Liver (tissue), 3 donors: ENCODE results near the gene CCDC68.

ENCODE experiments used
- REST ChIP-seq: IDR thresholded peaks from 2 replicates; pipeline ENCODE4 v1.6.1; 2016; ENCODE audit warnings: antibody characterized with exemption, mild to moderate bottlenecking
- RXRA ChIP-seq, 2 donors: IDR thresholded peaks; 2 replicates each; pipeline ENCODE4 v1.6.1; 2017 to 2018; ENCODE audit warnings: antibody characterized with exemption in 2 of 2, mild to moderate bottlenecking in 1 of 2
- TF ChIP-seq, protein P1 (sequence below): fragments of 150-350 bp; IDR thresholded peaks from 2 replicates; pipeline ENCODE4 v1.5.1; 2017; ENCODE audit warnings: improper control_type of control experiment, low read depth, low read length; ENCODE audit not compliant: missing input control
- TF ChIP-seq, protein P2 (sequence below): IDR thresholded peaks from 2 replicates; pipeline ENCODE4 v1.6.1; 2016; ENCODE audit warnings: antibody characterized with exemption
- donor health status: healthy.
- donor health status: healthy.

DNA sequence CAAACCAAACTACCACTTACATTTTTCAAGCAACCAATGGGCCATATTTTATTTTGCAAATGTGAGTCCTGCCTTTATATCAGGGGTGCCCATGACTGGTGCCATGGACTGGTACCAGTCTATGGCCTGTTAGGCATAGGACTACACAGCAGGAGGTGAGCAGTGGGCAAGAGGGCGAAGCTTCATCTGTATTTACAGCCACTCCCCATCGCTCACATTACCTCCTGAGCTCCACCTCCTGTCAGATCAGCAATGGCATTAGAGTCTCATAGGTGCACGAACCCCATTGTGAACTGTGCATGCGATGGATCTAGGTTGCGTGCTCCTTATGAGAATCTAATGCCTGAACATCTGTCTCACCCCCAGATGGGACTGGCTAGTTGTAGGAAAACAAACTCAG is 53.6 kb downstream of the CCDC68 start:
- TF ChIP-seq, protein P1, sequence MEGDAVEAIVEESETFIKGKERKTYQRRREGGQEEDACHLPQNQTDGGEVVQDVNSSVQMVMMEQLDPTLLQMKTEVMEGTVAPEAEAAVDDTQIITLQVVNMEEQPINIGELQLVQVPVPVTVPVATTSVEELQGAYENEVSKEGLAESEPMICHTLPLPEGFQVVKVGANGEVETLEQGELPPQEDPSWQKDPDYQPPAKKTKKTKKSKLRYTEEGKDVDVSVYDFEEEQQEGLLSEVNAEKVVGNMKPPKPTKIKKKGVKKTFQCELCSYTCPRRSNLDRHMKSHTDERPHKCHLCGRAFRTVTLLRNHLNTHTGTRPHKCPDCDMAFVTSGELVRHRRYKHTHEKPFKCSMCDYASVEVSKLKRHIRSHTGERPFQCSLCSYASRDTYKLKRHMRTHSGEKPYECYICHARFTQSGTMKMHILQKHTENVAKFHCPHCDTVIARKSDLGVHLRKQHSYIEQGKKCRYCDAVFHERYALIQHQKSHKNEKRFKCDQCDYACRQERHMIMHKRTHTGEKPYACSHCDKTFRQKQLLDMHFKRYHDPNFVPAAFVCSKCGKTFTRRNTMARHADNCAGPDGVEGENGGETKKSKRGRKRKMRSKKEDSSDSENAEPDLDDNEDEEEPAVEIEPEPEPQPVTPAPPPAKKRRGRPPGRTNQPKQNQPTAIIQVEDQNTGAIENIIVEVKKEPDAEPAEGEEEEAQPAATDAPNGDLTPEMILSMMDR = no peak
- TF ChIP-seq RXRA (IDR thresholded peaks at IDR 0.05) (no peak), REST (no peak)
- TF ChIP-seq, protein P2, sequence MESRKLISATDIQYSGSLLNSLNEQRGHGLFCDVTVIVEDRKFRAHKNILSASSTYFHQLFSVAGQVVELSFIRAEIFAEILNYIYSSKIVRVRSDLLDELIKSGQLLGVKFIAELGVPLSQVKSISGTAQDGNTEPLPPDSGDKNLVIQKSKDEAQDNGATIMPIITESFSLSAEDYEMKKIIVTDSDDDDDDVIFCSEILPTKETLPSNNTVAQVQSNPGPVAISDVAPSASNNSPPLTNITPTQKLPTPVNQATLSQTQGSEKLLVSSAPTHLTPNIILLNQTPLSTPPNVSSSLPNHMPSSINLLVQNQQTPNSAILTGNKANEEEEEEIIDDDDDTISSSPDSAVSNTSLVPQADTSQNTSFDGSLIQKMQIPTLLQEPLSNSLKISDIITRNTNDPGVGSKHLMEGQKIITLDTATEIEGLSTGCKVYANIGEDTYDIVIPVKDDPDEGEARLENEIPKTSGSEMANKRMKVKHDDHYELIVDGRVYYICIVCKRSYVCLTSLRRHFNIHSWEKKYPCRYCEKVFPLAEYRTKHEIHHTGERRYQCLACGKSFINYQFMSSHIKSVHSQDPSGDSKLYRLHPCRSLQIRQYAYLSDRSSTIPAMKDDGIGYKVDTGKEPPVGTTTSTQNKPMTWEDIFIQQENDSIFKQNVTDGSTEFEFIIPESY = no peak
